NCI-H1694 (cell line): ENCODE data around the gene ADARB2.

Experiments used
- DNase-seq: peaks from one replicate; lab custom pipeline; 2025; lab: John Stamatoyannopoulos, UW

The ADARB2 gene

DNA sequence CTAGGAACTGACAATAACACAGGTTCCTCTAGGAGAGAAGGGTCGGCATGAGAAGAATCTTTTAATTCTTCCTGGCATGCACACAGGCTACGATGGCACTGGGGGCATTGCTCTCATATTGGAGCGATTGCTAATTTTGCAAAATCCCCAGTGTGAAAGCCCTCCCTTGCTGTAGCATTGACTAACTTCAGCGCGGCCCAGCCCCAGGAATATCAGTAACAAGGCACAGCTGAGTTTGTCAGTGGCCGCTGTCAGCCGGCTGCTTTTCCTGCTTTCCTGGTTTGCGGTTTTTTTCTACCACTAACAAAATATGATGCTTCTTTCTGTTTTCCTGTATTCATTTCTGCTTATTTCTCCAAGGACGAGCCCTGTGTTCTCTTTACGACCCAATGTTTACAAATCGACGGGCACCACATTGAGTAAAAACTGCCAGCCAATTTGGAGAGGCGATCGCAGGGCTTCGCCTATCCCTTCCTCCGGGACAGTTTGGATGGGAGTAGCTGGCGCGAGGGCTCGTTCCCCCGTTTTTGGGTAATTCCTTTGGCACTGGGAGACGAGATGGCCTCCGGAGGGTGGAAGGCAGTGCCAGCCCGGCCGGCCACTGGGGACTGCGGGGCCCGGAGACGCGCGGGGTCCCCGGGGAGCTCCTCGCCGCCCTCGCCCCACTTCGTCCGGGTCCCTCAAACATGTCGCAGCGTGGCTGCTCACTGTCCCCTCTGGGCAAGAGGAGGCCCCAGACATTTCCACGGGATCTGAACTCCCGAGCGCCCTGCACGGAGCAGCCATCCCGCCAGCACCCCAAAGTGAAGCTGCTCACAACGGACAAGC lies 967 bp downstream of the ADARB2 start:
- no peak for DNase-seq

- DNase-seq = no peak
Measured at GRCh38 chr10:1735562-1735961, 1.8 kb downstream of the ADARB2 start.

GRCh38 chr10:1734288-1734687 lies 3.0 kb downstream of the ADARB2 start:
- DNase-seq = no peak

GRCh38 chr10:1733720-1734119 lies 3.6 kb downstream of the ADARB2 start:
- no peak for DNase-seq

DNA sequence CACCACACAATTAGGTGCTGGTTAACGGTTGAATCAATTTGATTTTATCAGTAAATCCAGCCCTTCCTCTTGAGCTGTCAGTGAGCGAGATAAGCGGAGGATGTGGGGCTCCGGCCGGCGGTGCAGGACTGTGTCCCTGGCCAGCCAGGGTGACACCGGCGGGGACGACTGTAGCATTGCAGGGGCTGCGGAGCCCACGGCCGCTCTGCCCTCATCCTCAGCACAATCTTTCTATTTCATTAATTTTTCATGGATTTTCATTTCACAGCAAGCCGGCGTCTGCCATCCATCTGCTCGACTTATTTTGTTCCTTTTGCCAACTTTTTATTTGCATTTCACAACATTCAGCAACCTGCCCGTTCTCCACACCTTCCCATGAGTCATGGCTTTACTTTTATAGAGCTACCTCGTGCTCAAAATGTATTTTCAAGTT lies 4.7 kb downstream of the ADARB2 start:
- peak; percentile 56 for DNase-seq

DNA sequence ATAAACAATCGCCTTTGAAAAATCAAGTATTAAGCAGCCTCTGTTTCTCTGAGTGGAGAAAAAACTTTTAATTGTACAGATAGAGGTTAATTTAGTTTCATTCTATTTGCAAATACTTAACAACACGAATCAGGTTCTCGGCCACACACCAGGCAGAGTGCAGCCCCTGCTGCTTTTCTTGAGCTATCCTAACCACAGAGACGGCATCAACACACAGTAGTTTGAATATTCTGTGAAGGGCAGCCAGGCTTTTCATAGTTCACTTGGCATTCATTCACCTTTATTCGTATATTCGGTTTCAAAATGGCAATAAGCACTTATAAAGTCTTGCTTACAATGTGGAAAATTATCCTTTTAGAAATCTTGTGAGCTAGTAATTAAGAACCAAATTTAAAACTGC lies 5.7 kb downstream of the ADARB2 start:
- no peak for DNase-seq

DNA sequence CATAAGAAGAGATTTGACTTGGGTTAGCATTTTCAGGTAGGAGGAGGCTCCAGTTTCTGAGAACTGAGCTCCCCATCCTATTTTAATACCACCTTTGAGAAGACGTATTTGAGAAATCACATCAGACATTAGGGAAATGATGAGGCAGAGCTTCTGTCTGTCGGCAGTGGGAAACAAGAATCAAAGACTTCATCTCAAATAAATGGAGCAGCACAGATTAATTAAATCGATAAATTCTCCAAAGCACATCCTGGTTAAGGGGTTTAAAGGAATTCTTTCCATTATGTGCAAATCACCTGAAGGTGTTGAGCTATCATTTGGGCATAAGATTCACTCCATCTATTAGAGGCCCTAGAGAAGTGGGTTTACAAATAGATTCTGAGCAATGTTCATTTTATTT lies 7.6 kb downstream of the ADARB2 start:
- no peak for DNase-seq

GRCh38 chr10:1726861-1727260 lies 10.5 kb downstream of the ADARB2 start:
- no peak for DNase-seq

DNA sequence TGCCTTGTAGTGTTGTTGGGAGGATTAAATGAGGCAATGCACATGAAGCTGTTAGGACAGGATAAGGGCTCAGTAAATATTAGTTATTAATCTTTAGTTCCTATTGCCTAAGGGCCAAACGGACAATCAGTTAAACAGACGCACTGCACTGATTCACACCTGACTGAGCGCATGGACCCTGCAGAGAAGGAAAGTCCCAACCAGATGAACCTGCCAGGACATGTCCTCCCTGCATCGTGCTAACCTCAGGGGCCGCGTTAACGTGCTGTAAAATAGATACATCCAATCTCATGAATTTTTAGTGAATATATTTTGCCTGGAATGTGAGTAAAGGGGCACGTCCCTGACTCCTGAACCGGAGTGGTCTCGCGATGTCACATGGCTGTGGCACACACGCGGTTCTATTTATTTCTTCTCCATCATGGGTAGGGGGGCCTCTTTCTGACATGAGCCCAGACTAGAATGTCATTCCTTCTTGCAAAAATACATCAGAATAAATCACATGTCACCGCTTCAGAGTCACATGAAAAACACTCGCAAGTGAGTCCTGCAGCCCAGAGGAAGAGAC lies 12.3 kb downstream of the ADARB2 start:
- no peak for DNase-seq

GRCh38 chr10:1716839-1717238 lies 20.5 kb downstream of the ADARB2 start:
- no peak for DNase-seq

DNA sequence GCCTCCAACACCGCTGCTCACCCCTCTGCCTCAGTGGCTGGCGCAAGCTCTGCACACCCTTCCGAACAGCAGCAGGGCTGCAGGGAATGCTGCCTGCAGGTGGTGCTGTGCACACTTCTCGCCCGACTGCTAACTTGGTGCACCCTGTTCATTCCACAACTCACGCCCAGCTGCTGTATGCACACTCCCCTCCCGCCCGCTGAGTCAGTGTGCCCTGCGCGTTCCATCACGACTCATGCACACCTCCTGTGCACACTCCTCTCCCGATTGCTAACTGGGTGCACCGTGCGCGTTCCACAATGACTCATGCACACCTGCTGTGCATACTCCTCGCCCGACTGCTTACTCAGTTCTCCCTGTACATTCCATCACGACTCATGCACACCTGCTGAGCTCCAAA lies 21.5 kb downstream of the ADARB2 start:
- DNase-seq = no peak

DNA sequence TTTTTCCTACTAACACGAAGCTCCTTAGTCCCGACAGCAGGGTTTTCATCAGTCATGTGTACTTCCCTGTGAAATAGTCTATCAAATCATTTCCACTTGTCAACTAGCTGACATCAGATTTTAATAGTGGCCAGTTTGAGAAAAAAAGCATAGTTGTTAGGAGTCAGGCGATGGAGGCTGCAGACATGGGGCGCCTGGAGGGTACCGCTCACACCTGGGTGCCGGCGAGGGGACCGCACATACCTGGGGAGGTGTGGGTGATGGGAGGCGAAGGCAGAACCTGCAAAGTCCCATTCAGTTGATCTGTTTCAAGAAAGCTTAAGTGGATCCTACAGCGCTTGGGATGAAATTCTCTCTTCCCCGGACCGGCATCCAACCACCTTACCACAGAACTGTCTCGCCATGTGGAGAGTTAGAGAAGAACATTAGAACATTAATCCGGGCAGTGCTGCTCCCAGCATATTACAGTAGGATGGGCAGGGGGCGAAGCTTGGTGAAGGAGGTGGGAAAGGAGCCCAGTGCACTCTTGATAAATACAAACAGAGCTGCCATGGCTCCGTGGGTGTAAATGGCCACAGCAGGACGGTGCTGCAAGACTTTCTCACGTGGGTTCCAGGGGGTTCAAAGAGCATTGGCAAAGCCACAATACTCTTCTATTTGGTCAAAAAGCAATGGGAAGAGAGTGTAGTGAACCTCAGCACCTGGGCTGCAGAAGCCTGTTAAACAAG lies 24.2 kb downstream of the ADARB2 start:
- DNase-seq = no peak

DNA sequence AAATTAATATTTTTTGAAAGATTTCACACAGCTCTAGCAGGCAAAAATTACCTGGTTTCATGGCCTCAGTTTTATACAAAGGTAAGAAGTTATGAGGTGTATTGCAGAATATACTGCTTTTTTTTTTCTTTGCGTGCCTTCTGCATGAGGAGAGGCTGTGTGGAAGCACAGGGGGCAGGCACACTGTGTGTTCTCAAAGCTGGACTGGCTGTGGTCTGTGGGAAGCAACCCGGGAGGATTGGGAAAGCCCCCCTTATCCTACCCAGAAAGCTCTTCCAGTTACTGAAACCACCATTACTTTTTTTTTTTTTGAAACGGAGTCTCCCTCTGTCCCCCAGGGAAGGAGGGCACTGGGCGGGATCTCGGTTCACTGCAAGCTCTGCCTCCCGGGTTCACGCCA lies 25.0 kb downstream of the ADARB2 start:
- no peak for DNase-seq

DNA sequence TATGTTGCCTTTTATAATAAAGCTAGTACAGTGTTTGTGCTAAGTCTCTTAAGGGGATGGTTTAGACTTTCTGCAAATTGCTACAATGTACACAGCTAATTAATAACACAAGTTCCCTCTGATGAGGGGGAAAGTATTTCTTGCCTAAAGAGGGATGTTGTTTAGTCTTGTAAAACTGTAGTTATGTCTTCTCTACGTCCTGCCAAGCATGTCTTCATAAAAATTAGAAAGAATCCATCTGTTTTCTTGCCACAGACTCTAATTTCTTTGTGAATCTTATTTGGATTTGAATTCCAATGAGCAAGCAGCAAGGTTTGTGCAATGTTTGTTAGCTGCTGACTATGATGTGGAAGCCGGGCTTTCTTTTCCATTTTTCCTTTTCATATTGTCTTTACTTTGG lies 28.2 kb downstream of the ADARB2 start:
- no peak for DNase-seq

GRCh38 chr10:1708746-1709145 lies 28.6 kb downstream of the ADARB2 start:
- no peak for DNase-seq

GRCh38 chr10:1706711-1707110 lies 30.6 kb downstream of the ADARB2 start:
- DNase-seq = no peak

- no peak for DNase-seq
Measured at GRCh38 chr10:1706256-1706655, 31.1 kb downstream of the ADARB2 start.

- no peak for DNase-seq
Measured at GRCh38 chr10:1698185-1698584, 39.1 kb downstream of the ADARB2 start.

DNA sequence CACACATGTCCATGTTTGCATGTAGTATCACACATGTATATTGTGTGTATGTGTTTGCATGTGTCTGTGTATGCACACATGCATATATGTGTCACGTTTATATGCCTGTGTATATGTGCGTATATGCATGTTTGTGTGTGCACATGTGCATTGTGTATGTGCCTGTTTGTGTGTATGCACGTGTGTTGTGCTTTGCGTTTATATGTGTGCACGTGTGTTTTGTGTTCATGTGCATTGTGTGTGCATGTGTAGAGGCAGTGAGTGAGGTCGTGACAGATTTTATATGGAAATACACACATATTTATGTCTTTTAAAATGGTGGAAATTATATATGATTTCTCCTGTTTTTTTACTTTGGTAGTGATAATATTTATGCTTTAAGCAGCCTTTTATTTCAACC lies 41.2 kb downstream of the ADARB2 start:
- no peak for DNase-seq

DNA sequence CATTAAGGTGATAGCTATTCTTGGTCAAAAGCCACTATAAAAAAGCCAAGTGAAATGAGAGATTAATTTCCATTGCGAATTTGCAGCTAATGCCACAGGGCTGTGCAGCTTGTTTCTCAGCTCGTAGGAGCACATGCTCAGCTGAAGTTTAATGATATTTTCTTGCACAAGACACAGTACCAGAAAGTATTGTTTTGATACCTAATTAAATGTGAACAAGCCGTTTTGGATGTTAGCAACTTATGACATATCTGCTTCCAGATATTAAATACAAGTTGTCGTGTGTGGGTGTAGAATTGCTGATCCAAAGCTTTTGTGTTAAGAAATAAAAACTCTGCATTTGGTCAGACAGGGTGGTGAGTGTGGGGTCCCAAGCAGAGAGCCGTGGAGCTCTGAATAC lies 47.2 kb downstream of the ADARB2 start:
- DNase-seq = no peak

DNA sequence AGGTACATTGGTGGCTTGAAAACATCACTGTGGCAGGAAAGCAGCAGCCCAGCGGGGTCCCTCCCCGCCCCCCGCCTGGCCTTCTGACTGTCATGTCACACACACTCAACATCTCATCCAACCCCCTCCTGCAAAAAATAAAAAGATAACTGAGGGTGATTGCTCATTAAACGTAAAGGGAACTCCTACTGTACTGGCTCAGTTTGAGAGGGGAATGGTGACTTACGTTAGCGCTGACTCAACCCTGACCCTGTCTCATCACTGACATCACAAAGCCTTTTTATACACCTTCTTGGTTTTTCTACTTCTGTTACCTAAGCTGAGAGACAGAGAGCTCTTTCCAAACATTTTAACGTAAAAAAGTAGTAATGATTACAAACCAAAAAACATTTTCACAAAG lies 48.8 kb downstream of the ADARB2 start:
- DNase-seq = no peak

- peak; percentile 71 for DNase-seq
Measured at GRCh38 chr10:1687623-1688150, 49.6 kb downstream of the ADARB2 start.

DNA sequence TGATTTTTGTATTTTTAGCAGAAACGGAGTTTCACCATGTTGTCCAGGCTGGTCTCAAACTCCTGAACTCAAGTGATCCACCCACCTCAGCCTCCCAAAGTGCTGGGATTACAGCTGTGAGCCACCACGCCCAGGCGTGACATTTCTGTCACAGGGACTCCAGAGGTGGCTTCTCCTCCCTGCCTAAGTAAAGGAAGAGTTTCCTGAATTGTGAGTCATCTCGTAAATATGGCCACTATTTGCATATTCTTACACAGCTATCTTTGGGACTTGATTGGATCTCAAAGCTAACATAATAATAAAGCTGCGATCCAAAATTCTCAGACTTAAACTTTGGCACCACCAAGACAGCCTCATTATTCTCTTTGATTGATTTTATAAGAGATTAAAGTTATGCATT lies 50.1 kb downstream of the ADARB2 start:
- no peak for DNase-seq
